GM19455 (cell line): ENCODE data around the gene KDR.

ENCODE experiments used
- ATAC-seq: cut with Tn5 transposase; IDR thresholded peaks from one replicate; pipeline ENCODE4 v1.9.1; 2021; ENCODE audit not compliant: unreplicated experiment

The KDR gene

DNA sequence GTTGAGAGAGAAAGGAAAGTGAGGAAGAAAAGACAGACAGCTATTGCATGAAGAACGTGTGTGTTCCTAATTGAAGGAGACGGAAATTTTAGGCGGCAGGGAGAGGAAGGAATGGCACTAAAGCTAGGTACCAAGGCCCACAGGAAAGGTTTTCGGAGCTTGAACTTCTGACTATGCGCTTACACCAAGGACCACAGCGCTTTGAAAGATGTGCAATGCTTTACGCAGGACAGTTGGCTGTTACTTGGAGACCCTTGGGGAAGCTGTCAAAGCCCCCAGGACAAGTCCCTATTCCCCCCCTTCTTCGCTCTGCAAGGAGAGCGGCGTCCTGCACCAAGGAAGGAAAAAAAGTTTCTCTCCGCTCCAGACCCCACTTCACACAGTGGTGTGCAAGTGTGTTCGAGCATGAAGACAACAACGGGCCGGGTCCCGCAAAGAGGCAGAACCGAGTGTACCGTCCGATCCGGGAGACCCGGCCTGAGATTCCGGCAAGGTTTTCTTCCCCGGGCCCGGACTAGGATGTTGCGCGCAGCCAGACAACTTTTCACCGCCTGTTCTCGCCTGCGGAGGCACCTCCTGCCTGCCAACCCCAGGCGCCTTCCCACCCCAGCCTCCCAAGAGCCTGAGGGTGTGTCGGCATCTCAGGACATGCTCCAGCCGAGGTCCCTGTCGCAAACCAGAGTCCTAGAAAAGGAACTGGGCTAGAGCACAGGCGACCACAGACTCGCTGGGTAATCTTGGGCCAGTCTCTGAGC is 896 bp downstream of the KDR start:
- no peak for ATAC-seq

- no peak for ATAC-seq
Measured at GRCh38 chr4:55123791-55124190, 1.6 kb downstream of the KDR start.

- ATAC-seq: no peak
Measured at GRCh38 chr4:55122235-55122634, 3.2 kb downstream of the KDR start.

- no peak for ATAC-seq
Measured at GRCh38 chr4:55121246-55121645, 4.1 kb downstream of the KDR start.

GRCh38 chr4:55118397-55118796 is 7.0 kb downstream of the KDR start:
- ATAC-seq: no peak

- ATAC-seq: no peak
Measured at GRCh38 chr4:55117511-55117910, 7.9 kb downstream of the KDR start.

DNA sequence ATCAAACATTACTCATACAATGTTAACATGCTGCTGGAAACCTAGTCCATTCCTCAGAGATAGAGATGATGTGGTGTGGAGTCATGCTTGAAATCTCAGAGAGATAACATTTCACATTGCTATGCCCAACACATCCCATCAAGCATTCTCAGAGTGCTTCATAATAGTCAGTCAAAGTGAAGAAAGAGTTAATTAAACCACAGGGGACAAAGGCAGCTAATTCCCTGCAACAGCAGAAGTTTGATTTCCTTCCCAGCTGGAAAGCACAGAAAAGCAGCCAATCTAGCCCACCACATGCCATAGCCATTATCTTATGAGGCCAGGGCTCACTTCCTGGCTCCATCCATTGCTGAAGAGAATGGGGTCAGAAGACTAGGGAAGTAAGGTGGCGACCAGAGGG is 8.9 kb downstream of the KDR start:
- ATAC-seq: no peak

DNA sequence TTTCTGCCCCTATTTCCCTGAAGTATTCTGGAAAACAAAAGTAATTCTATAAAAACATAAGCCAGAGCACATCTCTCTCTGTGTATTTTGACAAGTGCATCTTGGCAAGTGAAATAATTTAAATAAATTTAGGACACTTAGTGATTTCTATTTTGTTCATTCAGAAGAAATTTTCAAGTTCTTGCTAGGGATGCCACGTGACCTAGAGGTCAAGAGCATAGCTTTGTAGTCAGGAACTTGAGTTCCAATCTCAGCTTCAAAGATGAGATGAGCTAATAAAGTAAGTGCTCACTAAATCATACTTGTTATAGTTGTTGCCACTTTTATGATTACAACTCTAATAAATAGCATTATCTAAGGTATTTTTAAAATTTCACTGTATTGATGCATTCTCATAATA is 13.8 kb downstream of the KDR start:
- no peak for ATAC-seq

DNA sequence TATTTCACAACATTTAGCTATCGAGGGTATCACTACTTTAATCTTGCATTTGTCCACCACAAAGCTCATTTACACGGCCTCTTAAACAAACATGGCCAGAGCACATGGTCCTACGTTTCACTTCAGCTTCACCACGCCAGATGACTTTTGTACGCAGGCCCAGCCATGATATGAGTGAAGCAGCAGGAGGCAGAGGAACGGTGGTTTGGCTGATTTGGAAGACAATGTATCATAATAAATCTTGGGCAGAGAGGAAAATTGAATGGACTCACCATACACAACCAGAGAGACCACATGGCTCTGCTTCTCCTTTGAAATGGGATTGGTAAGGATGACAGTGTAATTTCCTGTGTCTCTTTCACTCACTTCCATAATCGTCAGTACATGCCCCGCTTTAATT is 15.3 kb downstream of the KDR start:
- ATAC-seq: no peak

DNA sequence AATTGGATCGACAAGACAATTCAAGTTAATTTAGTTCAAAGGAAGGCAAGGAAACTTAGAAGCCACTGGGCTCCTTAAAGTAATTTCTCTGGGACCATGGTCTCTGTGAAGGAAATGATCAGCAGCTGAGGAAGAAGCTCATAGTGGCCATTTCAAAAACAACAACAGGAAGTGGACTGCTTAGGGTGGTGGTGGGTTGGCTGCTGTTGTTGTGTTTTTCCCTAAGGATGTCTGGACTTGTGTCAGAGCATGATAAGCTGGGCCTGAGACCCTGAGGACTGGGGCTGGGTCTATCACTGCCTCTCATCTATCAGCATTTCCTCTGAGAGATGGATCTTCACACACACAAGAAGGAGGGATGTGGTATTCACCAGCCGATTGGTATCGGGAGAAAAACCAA is 18.3 kb downstream of the KDR start:
- ATAC-seq: no peak

- ATAC-seq: no peak
Measured at GRCh38 chr4:55103224-55103623, 22.2 kb downstream of the KDR start.

DNA sequence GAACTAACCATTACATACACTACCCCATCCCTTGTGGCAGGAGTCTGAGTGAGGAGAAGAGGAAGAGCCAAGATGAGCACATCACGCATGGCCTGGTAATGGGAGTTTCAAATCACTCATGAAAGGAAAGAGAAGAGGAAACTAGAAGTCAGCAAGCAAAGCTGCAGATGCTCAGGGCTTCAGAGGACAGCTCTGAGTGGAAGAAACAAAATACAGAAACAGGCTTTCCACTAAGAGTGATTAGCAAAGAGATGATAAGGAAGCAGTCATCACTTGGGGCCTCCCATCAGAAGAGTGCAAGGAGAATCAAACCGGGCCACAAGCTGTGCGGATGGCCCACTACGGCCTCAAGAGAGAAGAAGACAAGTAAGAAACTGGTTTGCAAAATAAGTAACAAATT is 25.6 kb downstream of the KDR start:
- ATAC-seq: no peak

- ATAC-seq: no peak
Measured at GRCh38 chr4:55098456-55099204, 26.8 kb downstream of the KDR start.

GRCh38 chr4:55096619-55097018 is 28.8 kb downstream of the KDR start:
- no peak for ATAC-seq

- no peak for ATAC-seq
Measured at GRCh38 chr4:55096045-55096444, 29.4 kb downstream of the KDR start.

DNA sequence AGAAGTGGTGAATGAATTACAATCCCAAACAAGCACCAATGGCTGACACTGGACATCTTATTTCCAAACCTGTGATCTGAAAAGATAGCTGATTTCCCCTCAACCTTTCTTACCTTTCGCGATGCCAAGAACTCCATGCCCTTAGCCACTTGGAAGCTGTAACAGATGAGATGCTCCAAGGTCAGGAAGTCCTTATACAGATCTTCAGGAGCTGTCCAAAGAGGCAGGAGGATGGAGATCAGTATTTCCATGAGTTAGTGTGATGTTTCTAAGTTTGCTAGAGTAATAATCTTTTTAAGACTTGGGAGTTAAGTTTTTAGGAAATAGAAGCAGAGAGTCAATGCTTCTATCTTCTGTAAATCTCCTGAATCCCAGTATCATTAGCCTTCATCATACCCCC is 32.9 kb downstream of the KDR start:
- ATAC-seq: no peak

DNA sequence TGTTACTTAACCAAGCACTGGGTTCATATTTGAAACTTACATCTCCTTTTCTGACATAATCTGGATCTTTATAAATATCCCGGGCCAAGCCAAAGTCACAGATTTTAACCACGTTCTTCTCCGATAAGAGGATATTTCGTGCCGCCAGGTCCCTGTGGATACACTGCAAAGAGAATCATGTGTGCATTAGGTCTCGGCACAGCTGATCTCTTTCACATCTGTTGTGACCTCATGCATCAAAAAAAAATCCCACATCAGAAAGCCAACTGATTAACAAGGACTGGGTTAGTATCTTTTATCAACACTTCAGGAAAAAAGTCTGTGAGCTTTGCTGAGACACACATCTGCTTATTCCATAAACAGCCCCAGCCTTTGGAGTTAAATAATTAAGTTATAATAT is 35.5 kb downstream of the KDR start:
- ATAC-seq: no peak

DNA sequence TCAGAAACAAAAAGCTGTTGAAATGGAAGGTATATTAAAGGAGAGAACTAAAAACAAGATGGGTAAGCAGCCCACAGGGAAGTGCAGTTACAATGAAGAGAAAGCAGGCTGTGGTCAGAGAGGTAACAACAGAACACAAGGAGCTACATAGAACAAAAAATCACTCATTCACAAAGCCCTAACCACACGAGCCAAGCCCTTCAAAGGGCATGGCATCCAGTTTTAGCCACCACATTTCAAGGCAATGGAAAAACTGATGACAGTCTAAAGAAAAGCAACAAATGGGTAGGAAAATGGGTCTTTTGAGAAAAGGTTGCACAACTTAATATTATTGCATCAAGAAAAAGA is 37.5 kb downstream of the KDR start:
- ATAC-seq: no peak

DNA sequence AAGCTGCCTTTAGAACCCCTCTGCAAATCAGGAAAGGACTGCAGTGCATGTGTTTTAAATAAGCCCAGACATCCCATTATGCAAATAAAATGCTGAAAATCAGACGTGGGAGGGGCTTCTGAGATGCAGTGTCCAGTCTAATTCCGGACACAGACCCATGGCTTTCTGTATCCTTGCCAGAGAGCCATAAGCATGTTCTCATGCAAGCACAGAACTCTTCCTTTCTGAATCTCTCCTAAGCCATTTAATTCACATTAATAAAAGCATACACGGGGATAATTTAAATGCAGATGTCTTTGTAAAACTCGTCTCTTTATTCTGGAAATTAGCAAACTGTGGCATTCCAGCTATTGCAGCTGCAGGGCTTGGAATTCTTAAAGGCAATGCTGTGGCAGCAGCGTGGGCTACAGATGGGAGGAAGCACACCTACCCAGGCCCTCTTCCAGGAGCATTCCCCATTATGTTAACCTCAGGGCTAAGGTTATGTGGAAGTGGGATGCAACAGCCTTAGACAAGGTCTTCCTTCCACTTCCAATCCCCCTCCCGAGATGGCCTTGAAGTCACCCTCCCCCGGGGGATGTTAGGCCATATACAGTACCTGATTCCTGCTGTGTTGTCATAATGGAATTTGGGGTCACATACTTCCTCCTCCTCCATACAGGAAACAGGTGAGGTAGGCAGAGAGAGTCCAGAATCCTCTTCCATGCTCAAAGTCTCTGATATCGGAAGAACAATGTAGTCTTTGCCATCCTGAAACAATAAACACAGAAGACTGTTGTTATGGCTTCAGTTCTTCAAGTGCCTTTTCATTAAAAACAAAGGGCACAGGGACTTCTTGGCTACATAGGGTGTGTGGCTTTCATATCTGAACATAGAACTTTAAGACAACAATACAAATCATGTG is 38.1 kb downstream of the KDR start:
- ATAC-seq: no peak

DNA sequence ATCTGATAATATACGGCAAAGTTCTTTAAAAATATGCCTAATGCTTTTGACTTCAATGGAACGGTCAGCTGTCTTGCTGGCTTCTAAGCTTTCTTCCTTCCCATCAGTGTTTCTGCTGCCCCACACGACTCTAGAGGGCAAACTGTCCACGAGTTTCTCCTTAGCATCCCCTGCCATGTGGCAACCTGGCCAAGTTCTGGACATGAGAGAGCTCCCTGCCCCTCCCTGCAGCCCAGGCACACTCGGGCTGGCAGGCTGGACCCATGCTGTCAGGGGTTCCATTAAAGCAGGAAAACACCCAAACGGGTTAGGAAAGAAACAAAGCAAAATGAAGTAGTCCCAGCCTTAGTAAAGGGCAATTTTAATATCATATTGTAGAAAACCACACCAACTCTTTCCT is 38.8 kb downstream of the KDR start:
- no peak for ATAC-seq

- no peak for ATAC-seq
Measured at GRCh38 chr4:55083735-55084134, 41.7 kb downstream of the KDR start.

DNA sequence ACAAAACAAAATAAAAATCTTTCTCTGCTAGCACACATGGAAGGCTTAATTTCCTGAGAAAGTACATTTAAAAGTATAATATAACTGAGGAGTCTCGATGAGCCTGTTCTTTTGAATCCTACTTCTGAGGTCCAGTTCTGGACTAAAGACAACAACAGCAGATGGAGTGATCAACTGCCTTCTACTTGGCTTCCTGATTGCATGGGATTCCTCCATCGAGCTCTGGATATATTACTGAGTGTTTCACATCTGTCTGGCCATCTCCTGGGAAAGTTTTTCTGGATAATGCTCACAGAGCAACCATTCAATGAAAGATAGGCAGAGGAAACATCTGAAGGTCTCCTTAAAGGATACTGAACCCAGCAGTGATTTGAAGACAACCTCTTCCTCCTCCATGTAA is 42.6 kb downstream of the KDR start:
- ATAC-seq: no peak
